Lower leg skin (tissue), 3 donors: Measurements from ENCODE around the gene GALK2.

ENCODE experiments used
- CTCF ChIP-seq, 3 donors: fragments of 450-650 bp; IDR thresholded peaks; one replicate each; pipeline ENCODE4 v1.5.1; 2016; ENCODE audit warnings: antibody characterized with exemption in 3 of 3, mild to moderate bottlenecking in 3 of 3, moderate library complexity in 2 of 3
- POLR2A ChIP-seq, 2 donors: fragments of 450-650 bp; IDR thresholded peaks; one replicate each; pipeline ENCODE4 v1.6.1; 2016 to 2017; ENCODE audit warnings: antibody characterized with exemption in 2 of 2, mild to moderate bottlenecking in 1 of 2, moderate library complexity in 1 of 2

GRCh38 chr15:49120832-49121231 lies 49.2 kb upstream of the GALK2 start:
- TF ChIP-seq POLR2A (IDR thresholded peaks at IDR 0.05) (no peak), CTCF (IDR thresholded peaks at IDR 0.05) (no peak)
